Adrenal gland (tissue), 12 donors: ENCODE measurements around the gene PLD5. TPM values are rescaled to one million over a fixed set of nuclear protein-coding genes. Genes with fewer than 3 reads are reported as not detected.

ENCODE experiments used
- DNase-seq, 7 donors: peaks; one replicate each; pipeline ENCODE4 v3.0.0-alpha.2; 2019 to 2020
- H3K27ac ChIP-seq, 5 donors: fragments of 200-600 bp; sonication (generic) in 4 of 5; 1 replicate in 3 of 5; 2 replicates in 2 of 5; pipeline versions ENCODE4 v1.5.1 to v1.8.0; 2016 to 2020; ENCODE audit warnings: mild to moderate bottlenecking in 1 of 5
- H3K27me3 ChIP-seq: fragments of 200-600 bp; 2 replicates; pipeline ENCODE4 v1.8.0; 2021
- H3K36me3 ChIP-seq, 2 donors: fragments of 200-600 bp; replicated peaks in 1 of 2; 1 replicate in 1 of 2; 2 replicates in 1 of 2; pipeline versions ENCODE4 v1.5.1 to v1.8.0; 2018 to 2022
- H3K4me1 ChIP-seq, 2 donors: fragments of 200-600 bp; replicated peaks in 1 of 2; 1 replicate in 1 of 2; 2 replicates in 1 of 2; pipeline versions ENCODE4 v1.5.1 to v1.8.0; 2018 to 2021
- H3K4me3 ChIP-seq, 4 donors: fragments of 200-600 bp; sonication (generic) in 3 of 4; one replicate each; pipeline ENCODE4 v1.5.1; 2016 to 2018
- H3K9me3 ChIP-seq, 3 donors: fragments of 200-600 bp; sonication (generic) in 1 of 3; replicated peaks in 1 of 3; 1 replicate in 2 of 3; 2 replicates in 1 of 3; pipeline versions ENCODE4 v1.5.1 to v1.8.0; 2016 to 2021
- POLR2A ChIP-seq, 2 donors: fragments of 450-650 bp; IDR thresholded peaks; one replicate each; pipeline ENCODE4 v1.6.1; 2017; ENCODE audit warnings: antibody characterized with exemption in 2 of 2, mild to moderate bottlenecking in 2 of 2, moderate library complexity in 1 of 2
- WGBS, 4 donors: extraction: QIAGEN DNeasy Blood & Tissue Kit in 2 of 4; methylation state at CpG; one replicate each; pipeline versions ENCODE4 v1.1.5 to v1.1.7; 2013 to 2017; 5-methylcytosine and 5-hydroxymethylcytosine counted together
- intact Hi-C, 2 donors: fragments of 100-400 bp; cut with DNase I; formaldehyde crosslinking; loops; one replicate each; pipeline versions ENCODE4 v1.14.1 to v1.15.0; 2022 to 2023
- polyA plus RNA-seq, 3 donors: library from polyadenylated mRNA; stranded (reverse); fragments of 200-250 nt in 2 of 3; fragments of 350-450 nt in 1 of 3; fragmentation: Illumina TruSeq in 1 of 3; extraction: RNeasy Lipid Tissue Mini Kit (QIAGEN cat#74804) in 1 of 3; gene quantifications; one replicate each; pipeline ENCODE4 v1.2.3, GENCODE V29; 2013 to 2014
- total RNA-seq, 9 donors: library from RNA; depleted of rRNA in 4 of 9; stranded (reverse); fragments of >200 nt in 4 of 9; fragments of 120-200 nt in 1 of 9; fragmentation: NEBNext Ultra II Directional in 1 of 9; extraction: Animal tissue kit (Norgen Biotek cat#: 25700) in 1 of 9; gene quantifications; one replicate each; pipeline versions ENCODE4 v1.1.0 to v1.2.4, GENCODE V29; 2013 to 2023
- TF ChIP-seq, protein P1 (sequence below), 6 experiments: fragments of 450-650 bp in 4 of 6; fragments of 200-600 bp in 2 of 6; sonication (generic) in 1 of 6; IDR thresholded peaks; 1 replicate in 5 of 6; 2 replicates in 1 of 6; pipeline versions ENCODE4 v1.5.1 to v1.8.0; 2016 to 2021; ENCODE audit warnings: antibody characterized with exemption in 6 of 6, mild to moderate bottlenecking in 2 of 6, moderate library complexity in 1 of 6
- donor health status: healthy with polysubstance abuse.
- donor health status: Bipolar disorder and iron deficiency.
- donor health status: DM: yes; HTN: yes; CAD: no.
- donor health status: DM: no; HTN: no; CAD: no.
- donor health status: DM: no; HTN: no; CAD: no.
- donor health status: DM: yes; HTN: yes; CAD: no.

The PLD5 gene
- total and polyA plus RNA-seq, 12 donors, result 0.24 to 9.6 (median 2.5) TPM

DNA sequence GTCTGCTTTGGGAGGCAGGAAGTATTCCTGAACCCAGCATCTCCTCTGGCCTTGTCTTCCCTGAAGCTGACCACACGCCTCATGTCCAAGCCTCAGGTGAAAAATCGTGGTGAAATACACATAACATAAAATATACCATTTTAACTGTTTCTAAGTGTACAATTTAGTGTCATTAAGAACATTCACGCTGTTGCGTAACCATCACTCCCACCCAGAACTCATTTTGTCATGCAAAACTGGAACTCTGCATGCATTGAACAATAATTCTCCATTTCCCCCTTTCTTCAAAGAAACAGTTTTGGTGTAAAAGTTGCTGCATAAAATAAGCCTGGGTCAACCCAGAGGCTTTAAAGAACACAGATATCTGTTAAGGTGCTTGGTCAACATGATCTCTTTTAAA is 93.5 kb downstream of the PLD5 start:
- no peak overlapping the region for H3K27ac ChIP-seq
- H3K27me3 ChIP-seq, result no peaks in the 10 kb centered on the region
- TF ChIP-seq, protein P1, sequence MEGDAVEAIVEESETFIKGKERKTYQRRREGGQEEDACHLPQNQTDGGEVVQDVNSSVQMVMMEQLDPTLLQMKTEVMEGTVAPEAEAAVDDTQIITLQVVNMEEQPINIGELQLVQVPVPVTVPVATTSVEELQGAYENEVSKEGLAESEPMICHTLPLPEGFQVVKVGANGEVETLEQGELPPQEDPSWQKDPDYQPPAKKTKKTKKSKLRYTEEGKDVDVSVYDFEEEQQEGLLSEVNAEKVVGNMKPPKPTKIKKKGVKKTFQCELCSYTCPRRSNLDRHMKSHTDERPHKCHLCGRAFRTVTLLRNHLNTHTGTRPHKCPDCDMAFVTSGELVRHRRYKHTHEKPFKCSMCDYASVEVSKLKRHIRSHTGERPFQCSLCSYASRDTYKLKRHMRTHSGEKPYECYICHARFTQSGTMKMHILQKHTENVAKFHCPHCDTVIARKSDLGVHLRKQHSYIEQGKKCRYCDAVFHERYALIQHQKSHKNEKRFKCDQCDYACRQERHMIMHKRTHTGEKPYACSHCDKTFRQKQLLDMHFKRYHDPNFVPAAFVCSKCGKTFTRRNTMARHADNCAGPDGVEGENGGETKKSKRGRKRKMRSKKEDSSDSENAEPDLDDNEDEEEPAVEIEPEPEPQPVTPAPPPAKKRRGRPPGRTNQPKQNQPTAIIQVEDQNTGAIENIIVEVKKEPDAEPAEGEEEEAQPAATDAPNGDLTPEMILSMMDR (IDR thresholded peaks at IDR 0.05), result no peak
- TF ChIP-seq POLR2A (IDR thresholded peaks at IDR 0.05), result no peak
- DNase-seq, result no peak
- no peaks in the 10 kb centered on the region for H3K9me3 ChIP-seq
- no peaks in the 10 kb centered on the region for H3K36me3 ChIP-seq
- no peak overlapping the region for H3K4me3 ChIP-seq
- intact Hi-C loops, result no loop called here
- 60 to 90% (median 67%) methylated on average over 4 of the region's 4 CpGs for WGBS, 4 donors
- peaks cover 0 to 11% of the 10 kb centered on the region in 2 donors for H3K4me1 ChIP-seq

DNA sequence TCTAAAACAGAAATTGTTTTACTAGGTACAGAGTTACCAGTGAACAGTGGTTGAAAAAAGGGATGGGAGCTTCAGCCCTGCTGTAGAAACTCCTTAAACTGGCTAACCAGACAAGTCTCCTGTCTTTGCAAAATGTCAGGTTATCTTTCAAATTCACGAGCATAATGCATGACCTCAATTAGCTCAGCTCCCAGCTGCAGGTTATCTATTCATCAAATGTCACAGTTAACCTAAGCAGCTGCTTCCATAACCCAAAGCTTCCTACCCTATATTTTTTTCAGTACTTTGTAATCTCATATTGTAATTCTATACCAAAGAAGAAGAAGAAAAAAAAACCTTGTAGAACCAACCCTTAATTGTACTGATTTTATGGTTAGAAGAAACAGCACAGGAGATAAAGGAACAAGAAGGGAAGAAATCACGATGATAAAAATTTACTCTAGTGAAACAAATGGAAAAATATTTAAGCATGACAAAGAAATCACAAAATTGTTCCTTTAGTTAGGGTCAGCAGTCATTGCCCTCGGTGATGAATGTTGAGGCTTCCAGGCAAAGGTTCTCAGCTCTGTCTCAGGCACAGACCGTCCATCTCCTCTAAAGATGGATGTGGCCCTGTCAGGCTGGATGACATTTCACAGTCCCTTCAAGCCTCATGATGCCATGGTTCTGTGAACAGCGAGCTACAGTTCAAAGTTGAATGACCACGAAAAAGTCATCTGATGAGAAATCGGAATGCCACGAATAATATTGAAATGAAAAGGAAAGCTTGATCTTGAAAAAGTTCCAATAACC is 95.9 kb downstream of the PLD5 start:
- Histone ChIP-seq H3K27me3 (no peaks in the 10 kb centered on the region), H3K4me3 (no peak overlapping the region), H3K36me3 (no peaks in the 10 kb centered on the region), H3K27ac (no peak overlapping the region), H3K9me3 (no peaks in the 10 kb centered on the region), H3K4me1 (peaks cover 0 to 11% of the 10 kb centered on the region in 2 donors)
- TF ChIP-seq, protein P1 (IDR thresholded peaks at IDR 0.05), result no peak
- TF ChIP-seq POLR2A (IDR thresholded peaks at IDR 0.05), result no peak
- intact Hi-C loops, result no loop called here
- DNase-seq, result peak in 1 of 7 donors; percentile 19
- WGBS, 4 donors, result 33 to 50% (median 41%) methylated on average over 8 of the region's 8 CpGs

DNA sequence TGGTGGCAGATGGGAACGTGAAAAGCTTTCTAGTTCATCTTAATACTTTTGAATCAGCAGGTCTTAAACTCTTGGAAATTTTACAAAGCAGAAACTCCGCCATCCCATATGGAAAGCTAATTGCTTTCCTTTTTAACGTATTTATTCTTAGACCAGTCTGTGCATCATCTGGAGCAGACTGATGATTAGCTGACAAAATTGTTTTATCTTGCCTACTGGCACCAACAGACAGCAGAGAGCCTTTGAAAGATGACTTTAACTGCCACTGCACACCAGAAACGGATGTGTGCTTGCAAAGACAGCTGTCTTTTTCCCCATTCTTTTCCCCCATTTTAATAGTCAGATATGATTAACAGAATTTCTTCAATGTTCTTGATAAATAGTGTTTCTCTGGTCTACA is 97.0 kb downstream of the PLD5 start:
- Histone ChIP-seq H3K4me3 (no peak overlapping the region), H3K27me3 (no peaks in the 10 kb centered on the region), H3K36me3 (no peaks in the 10 kb centered on the region), H3K4me1 (peaks cover 0 to 11% of the 10 kb centered on the region in 2 donors), H3K27ac (no peak overlapping the region), H3K9me3 (no peaks in the 10 kb centered on the region)
- intact Hi-C loops, result no loop called here
- TF ChIP-seq, protein P1 (IDR thresholded peaks at IDR 0.05), result no peak
- TF ChIP-seq POLR2A (IDR thresholded peaks at IDR 0.05), result no peak
- WGBS, 4 donors, result 61 to 76% (median 73%) methylated on average over 4 of the region's 4 CpGs
- no peak for DNase-seq

DNA sequence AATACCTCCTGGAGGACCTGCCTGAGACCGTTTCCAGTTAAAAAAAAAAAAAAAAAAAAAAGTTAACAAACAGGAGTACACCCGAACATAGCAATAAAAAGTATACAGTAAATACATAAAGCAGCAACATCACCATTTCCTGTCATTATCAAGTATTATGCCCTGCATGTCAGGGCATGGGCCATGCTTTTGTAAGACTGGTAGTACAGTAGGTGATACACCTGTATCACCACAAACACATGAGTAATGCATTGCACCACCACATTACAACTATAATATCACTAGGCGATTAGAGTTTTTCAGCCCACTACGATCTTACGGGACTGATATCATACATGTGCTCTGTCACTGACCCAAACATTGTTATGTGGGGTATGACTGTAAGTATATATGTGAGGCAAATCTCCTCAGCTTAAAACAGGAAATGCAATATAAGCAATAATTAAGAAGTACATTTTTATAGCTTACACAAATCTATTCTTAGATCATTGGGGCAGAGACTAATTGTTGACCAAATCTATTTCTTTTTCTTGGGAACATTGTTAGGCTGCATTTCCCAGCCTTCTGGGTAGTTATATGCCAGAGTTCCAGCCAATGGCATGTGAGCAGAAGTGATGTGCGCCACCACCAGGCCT is 98.1 kb downstream of the PLD5 start:
- H3K4me1 ChIP-seq, result peaks cover 0 to 11% of the 10 kb centered on the region in 2 donors
- H3K27me3 ChIP-seq, result no peaks in the 10 kb centered on the region
- intact Hi-C loops, result no loop called here
- no peaks in the 10 kb centered on the region for H3K36me3 ChIP-seq
- 86 to 94% (median 90%) methylated on average over 6 of the region's 6 CpGs for WGBS, 4 donors
- no peak for DNase-seq
- H3K9me3 ChIP-seq, result no peaks in the 10 kb centered on the region
- H3K27ac ChIP-seq, result no peak overlapping the region
- H3K4me3 ChIP-seq, result no peak overlapping the region
- TF ChIP-seq POLR2A (IDR thresholded peaks at IDR 0.05), result no peak
- TF ChIP-seq, protein P1 (IDR thresholded peaks at IDR 0.05), result no peak
